ENCODE data around the gene PLPPR1.
"Not testable (repeated sequence)": the region's sequence is repeated elsewhere in the genome, so short reads cannot be mapped to it uniquely, and the experiment has no call there.

DNA sequence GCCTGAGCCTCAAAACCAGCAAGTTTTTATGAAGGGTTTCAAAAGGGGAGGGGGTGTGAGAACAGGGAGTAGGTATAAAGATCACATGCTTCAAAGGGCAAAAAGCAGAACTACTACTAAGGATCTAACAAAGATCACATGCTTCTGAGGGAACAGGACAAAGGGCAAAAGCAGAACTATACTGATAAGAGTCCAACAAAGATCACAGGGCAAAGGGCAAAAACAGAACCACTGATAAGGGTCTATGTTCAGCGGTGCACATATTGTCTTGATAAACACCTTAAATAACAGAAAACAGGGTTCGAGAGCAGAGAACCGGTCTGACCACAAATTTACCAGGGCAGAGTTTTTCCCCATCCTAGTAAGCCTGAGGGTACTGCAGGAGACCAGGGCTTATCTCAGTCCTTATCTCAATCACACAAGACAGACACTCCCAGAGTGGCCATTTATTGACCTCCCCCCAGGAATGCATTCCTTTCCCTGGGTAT, 298.9 kb downstream of the PLPPR1 start:
- TF ChIP-seq, protein P1, sequence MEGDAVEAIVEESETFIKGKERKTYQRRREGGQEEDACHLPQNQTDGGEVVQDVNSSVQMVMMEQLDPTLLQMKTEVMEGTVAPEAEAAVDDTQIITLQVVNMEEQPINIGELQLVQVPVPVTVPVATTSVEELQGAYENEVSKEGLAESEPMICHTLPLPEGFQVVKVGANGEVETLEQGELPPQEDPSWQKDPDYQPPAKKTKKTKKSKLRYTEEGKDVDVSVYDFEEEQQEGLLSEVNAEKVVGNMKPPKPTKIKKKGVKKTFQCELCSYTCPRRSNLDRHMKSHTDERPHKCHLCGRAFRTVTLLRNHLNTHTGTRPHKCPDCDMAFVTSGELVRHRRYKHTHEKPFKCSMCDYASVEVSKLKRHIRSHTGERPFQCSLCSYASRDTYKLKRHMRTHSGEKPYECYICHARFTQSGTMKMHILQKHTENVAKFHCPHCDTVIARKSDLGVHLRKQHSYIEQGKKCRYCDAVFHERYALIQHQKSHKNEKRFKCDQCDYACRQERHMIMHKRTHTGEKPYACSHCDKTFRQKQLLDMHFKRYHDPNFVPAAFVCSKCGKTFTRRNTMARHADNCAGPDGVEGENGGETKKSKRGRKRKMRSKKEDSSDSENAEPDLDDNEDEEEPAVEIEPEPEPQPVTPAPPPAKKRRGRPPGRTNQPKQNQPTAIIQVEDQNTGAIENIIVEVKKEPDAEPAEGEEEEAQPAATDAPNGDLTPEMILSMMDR (IDR thresholded peaks at IDR 0.05): not testable (repeated sequence)
- TF ChIP-seq POLR2A (IDR thresholded peaks at IDR 0.05): not testable (repeated sequence)

Data from Peyer's patch (tissue), 4 donors.